ENCODE results near the gene PRKN. TPM values are rescaled to one million over a fixed set of nuclear protein-coding genes. Genes with fewer than 3 reads are reported as not detected.

Gene PRKN
- total RNA-seq, 1 donor from 2014 or later: 25.5 TPM

- intact Hi-C loops (cut with micrococcal nuclease): no loop called here
- peak; percentile 49 for DNase-seq
- H3K27ac ChIP-seq (replicated peaks): peak overlapping the region; percentile 83
- TF ChIP-seq CTCF (IDR thresholded peaks at IDR 0.05; ENCODE audit: borderline replicate concordance): no peak
- no peaks in the 10 kb centered on the region for H3K9me3 ChIP-seq (replicated peaks)
- no peaks in the 10 kb centered on the region for H3K36me3 ChIP-seq
- no peak overlapping the region for H3K4me3 ChIP-seq
- H3K27me3 ChIP-seq (ENCODE audit: low read depth): no peaks in the 10 kb centered on the region
- peaks cover 21% of the 10 kb centered on the region for H3K4me1 ChIP-seq
Measured at GRCh38 chr6:162387718-162388382, 339.7 kb downstream of the PRKN start.

GRCh38 chr6:162385980-162386379 lies 341.6 kb downstream of the PRKN start:
- DNase-seq: no peak
- peak overlapping the region; percentile 83 for H3K27ac ChIP-seq (replicated peaks)
- TF ChIP-seq CTCF (IDR thresholded peaks at IDR 0.05; ENCODE audit: borderline replicate concordance): no peak
- intact Hi-C loops (cut with micrococcal nuclease): no loop called here
- H3K4me1 ChIP-seq: peaks cover 21% of the 10 kb centered on the region
- no peaks in the 10 kb centered on the region for H3K27me3 ChIP-seq (ENCODE audit: low read depth)
- no peaks in the 10 kb centered on the region for H3K9me3 ChIP-seq (replicated peaks)
- H3K36me3 ChIP-seq: no peaks in the 10 kb centered on the region
- no peak overlapping the region for H3K4me3 ChIP-seq

- Histone ChIP-seq H3K36me3 (no peaks in the 10 kb centered on the region), H3K9me3 (replicated peaks) (no peaks in the 10 kb centered on the region), H3K27me3 (ENCODE audit: low read depth) (no peaks in the 10 kb centered on the region), H3K4me3 (no peak overlapping the region), H3K4me1 (no peaks in the 10 kb centered on the region), H3K27ac (replicated peaks) (no peak overlapping the region)
- DNase-seq: no peak
- no peak for TF ChIP-seq CTCF (IDR thresholded peaks at IDR 0.05; ENCODE audit: borderline replicate concordance)
- intact Hi-C loops (cut with micrococcal nuclease): no loop called here
Measured at GRCh38 chr6:162379757-162380409, 347.7 kb downstream of the PRKN start.

- no peak overlapping the region for H3K27ac ChIP-seq (replicated peaks)
- no peaks in the 10 kb centered on the region for H3K27me3 ChIP-seq (ENCODE audit: low read depth)
- H3K36me3 ChIP-seq: no peaks in the 10 kb centered on the region
- intact Hi-C loops (cut with micrococcal nuclease): no loop called here
- no peaks in the 10 kb centered on the region for H3K9me3 ChIP-seq (replicated peaks)
- no peaks in the 10 kb centered on the region for H3K4me1 ChIP-seq
- DNase-seq: no peak
- H3K4me3 ChIP-seq: no peak overlapping the region
- no peak for TF ChIP-seq CTCF (IDR thresholded peaks at IDR 0.05; ENCODE audit: borderline replicate concordance)
Measured at GRCh38 chr6:162377735-162378134, 349.8 kb downstream of the PRKN start.

- H3K4me3 ChIP-seq: no peak overlapping the region
- no peak overlapping the region for H3K27ac ChIP-seq (replicated peaks)
- no peak for TF ChIP-seq CTCF (IDR thresholded peaks at IDR 0.05; ENCODE audit: borderline replicate concordance)
- intact Hi-C loops (cut with micrococcal nuclease): no loop called here
- DNase-seq: no peak
- no peaks in the 10 kb centered on the region for H3K27me3 ChIP-seq (ENCODE audit: low read depth)
- H3K36me3 ChIP-seq: no peaks in the 10 kb centered on the region
- peaks cover 15% of the 10 kb centered on the region for H3K4me1 ChIP-seq
- no peaks in the 10 kb centered on the region for H3K9me3 ChIP-seq (replicated peaks)
Measured at GRCh38 chr6:162373868-162374267, 353.7 kb downstream of the PRKN start.
